Measurements from ENCODE around the gene KLHL5.
"Not testable (repeated sequence)": the region's sequence is repeated elsewhere in the genome, so short reads cannot be mapped to it uniquely, and the experiment has no call there.

KLHL5 gene

DNA sequence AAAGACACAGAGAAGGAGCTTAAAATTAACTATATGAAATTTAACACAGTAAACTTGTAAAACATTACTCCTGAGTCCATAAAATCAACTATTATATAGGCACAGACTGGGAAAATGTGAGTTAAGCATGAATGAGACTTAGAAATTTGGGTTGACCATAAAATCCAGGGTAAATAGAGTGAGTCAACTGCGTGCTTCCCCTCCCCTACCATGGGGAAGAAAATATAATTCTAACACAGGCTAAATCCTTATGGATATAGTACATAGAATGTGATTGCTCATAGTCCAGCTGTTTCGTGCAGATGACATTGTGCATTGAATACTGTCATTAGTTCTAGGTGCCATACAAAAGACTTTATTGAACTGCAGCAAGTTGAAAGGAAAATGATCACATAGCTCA, 42.2 kb downstream of the KLHL5 start:
- peaks cover 54% of the 10 kb centered on the region for H3K36me3 Mint-ChIP-seq
- ATAC-seq: no peak
- no peaks in the 10 kb centered on the region for H3K4me1 Mint-ChIP-seq
- no peak overlapping the region for H3K27ac Mint-ChIP-seq
- no peak overlapping the region for H3K4me3 Mint-ChIP-seq
- H3K27me3 Mint-ChIP-seq: no peaks in the 10 kb centered on the region
- peaks cover 5% of the 10 kb centered on the region for H3K9me3 Mint-ChIP-seq

DNA sequence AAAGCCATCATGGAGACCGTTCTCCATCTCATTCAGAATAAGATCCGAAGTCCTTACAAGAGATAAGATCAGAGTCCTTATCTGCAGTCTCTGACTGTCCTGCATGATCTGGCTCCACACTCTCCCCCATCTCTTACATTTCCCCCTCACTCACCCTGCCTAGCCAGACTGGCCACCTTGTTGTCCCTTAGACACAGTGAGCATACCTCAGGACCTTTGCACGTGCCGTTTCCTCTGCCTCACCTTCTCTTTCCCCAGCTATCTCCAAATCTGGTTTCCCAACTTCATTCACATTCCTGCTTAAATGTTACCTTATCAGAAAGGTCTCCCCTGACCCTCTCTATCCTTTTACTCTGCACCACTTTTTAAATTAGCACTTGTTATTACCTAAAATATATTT, 44.0 kb downstream of the KLHL5 start:
- Mint-ChIP-seq H3K4me1 (no peaks in the 10 kb centered on the region), H3K9me3 (peaks cover 5% of the 10 kb centered on the region), H3K4me3 (no peak overlapping the region), H3K36me3 (peaks cover 40% of the 10 kb centered on the region), H3K27ac (no peak overlapping the region), H3K27me3 (no peaks in the 10 kb centered on the region)
- no peak for ATAC-seq

DNA sequence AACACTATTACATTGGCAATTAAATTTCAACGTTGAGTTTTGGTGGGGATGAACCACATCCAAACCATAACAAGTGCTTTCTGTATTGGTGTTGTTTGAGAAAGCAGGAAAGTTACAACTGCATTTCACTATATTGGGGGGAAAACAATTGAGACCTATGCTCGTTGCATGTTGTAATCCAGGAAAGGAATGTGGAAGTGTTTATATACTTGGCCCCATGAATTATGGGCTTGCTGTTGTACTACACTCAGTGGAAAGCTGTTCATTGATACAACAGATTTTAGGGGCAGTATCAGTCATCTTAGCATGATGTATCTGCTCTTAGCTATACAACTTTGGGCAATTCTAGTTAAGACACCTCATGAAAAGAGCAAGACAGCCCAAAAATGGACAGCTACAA, 52.4 kb downstream of the KLHL5 start:
- no peak for ATAC-seq
- Mint-ChIP-seq H3K4me1 (peaks cover 6% of the 10 kb centered on the region), H3K9me3 (peaks cover 5% of the 10 kb centered on the region), H3K27ac (no peak overlapping the region), H3K27me3 (no peaks in the 10 kb centered on the region), H3K4me3 (no peak overlapping the region), H3K36me3 (peaks cover 61% of the 10 kb centered on the region)

DNA sequence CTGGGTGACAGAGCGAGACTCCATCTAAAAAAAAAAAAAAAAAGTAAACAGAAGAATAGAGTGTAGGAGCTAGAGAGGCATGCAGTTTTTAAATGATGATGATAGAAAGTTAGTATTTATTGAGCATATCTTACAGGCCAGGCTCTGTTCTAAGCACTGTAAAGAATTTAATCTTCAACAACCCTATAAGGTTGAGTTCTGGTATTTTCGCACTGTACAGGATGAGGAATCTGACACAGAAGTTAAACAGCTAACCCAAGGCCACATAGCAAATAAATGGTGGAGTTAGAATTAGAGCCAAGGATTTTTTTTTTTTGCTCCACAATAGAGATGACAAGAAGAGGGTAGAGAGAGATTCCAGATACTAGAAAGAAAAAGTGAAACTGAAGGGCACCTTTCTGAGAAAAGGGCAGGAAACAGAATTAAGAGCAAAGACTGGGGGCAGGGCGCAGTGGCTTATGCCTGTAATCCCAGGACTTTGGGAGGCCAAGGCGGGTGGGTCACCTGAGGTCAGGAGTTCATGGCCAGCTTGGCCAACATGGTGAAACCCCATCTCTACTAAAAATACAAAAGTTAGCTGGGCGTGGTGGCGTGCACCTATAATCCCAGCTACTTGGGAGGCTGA, 56.1 kb downstream of the KLHL5 start:
- no peaks in the 10 kb centered on the region for H3K27me3 Mint-ChIP-seq
- peaks cover 67% of the 10 kb centered on the region for H3K36me3 Mint-ChIP-seq
- H3K4me3 Mint-ChIP-seq: no peak overlapping the region
- H3K9me3 Mint-ChIP-seq: peaks cover 7% of the 10 kb centered on the region
- no peak for ATAC-seq
- H3K27ac Mint-ChIP-seq: peak overlapping the region; percentile 41
- H3K4me1 Mint-ChIP-seq: peaks cover 6% of the 10 kb centered on the region

DNA sequence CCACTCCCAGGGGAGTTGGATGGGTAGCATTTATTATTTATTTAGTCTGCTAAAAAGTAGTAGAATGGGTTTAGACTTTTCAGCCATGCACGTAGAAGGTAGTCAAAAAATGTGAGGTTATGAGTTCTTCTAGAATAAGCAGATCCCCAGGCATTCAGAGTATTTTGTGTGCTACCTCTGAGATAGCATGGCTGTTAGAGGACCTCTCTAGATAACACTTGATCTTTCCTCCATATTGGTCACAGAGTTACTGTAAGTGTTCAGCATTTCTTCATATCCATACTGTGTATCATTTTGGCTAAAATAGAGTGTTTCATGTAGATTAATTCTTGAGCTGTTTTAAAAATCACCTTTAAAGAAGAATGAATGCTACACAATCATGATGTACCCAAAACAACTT, 58.4 kb downstream of the KLHL5 start:
- H3K27ac Mint-ChIP-seq: no peak overlapping the region
- H3K27me3 Mint-ChIP-seq: no peaks in the 10 kb centered on the region
- ATAC-seq: no peak
- H3K4me3 Mint-ChIP-seq: no peak overlapping the region
- H3K9me3 Mint-ChIP-seq: peaks cover 9% of the 10 kb centered on the region
- H3K36me3 Mint-ChIP-seq: peaks cover 59% of the 10 kb centered on the region
- H3K4me1 Mint-ChIP-seq: peaks cover 23% of the 10 kb centered on the region

DNA sequence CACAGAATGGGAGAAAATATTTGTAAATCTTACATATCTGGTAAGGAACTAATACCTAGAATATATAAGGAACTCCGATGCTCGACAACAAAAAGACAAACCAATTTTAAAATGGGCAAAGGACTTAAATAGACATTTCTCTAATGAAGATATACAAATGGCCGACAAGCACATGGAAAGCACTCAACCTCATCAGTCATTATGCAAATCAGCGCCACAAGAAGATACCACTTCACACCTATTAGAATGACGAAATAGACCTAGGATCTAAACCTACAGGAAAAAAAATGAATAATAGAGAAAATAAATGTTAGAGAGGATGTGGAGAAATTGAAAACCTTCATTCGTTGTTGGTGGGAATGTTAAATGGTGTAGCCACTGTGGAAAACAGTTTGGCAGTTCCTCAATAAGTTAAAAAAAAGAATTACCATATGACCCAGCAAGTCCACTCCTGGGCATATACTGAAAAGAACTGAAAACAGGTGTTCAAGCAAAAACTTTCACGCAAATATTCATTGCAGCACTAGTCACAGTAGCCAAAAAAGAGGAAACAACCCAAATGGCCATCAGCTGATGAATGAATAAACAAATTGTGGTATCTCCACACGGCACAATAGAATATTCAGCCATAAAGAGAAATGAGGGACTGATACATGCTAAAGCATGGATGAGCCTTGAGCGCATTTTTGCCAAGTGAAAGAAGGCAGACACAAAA, 63.0 kb downstream of the KLHL5 start:
- peak; percentile 85 for ATAC-seq
- H3K9me3 Mint-ChIP-seq: peaks cover 8% of the 10 kb centered on the region
- H3K4me3 Mint-ChIP-seq: no peak overlapping the region
- no peaks in the 10 kb centered on the region for H3K27me3 Mint-ChIP-seq
- H3K4me1 Mint-ChIP-seq: peaks cover 20% of the 10 kb centered on the region
- peak overlapping the region; percentile 53 for H3K27ac Mint-ChIP-seq
- H3K36me3 Mint-ChIP-seq: peaks cover 39% of the 10 kb centered on the region

DNA sequence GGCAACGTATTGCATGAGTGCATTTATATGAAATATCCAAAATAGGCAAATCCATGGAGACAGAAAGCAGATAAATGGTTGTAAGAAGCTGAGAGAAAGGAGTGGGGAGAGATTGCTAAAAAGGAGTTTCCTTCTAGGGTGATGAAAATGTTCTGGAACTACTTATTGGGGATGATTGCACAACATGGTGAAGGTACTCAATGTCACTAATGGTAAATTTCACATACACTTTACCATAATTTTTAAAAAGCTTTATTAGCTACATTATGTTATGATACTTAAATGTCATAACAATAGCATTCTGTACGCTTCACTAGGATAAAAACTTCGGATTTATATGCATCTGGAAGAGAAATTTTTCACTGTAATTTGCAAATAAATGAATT, 63.6 kb downstream of the KLHL5 start:
- Mint-ChIP-seq H3K27me3 (no peaks in the 10 kb centered on the region), H3K9me3 (peaks cover 8% of the 10 kb centered on the region), H3K36me3 (peaks cover 34% of the 10 kb centered on the region), H3K27ac (peak overlapping the region; percentile 53), H3K4me1 (peaks cover 20% of the 10 kb centered on the region), H3K4me3 (no peak overlapping the region)
- no peak for ATAC-seq

DNA sequence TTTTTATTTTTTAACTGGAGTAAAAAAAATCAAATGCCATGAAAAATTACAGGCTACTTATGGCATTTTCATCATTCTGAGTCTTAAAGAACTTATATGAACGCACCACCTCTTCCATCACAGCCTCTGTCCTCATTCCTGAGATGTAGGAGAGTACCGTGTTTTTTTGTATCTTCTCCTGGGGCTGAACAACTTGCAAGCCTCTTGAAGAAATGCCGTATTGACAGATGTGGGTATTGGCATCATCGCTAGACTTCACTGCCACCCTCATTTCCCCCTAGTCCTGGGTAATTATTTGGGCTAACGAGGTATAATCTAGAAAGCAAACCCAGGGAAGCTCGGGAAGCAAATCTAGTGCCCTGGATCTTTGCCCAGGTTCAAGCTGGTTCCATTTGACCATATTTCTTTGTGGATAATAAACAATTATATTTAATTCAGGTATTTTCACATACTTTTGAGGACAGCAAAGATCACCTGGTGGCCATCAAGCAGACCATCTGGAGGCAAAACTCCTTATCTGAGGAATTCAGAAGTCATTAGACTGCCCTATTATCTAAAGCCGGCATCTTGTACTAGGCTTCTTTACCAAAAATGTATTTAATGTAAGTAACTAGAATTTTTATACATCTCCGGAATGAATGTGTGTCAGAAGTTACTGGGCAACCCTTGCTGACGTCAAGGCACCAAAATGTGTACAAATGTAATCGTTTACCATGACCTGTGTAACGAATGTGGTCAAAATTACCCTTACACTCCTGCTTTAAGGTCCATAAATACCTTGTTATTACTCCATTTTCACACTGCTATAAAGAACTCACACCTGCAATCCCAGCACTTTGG, 64.4 kb downstream of the KLHL5 start:
- Mint-ChIP-seq H3K9me3 (peaks cover 8% of the 10 kb centered on the region), H3K27me3 (no peaks in the 10 kb centered on the region), H3K27ac (peak overlapping the region; percentile 34), H3K36me3 (peaks cover 29% of the 10 kb centered on the region), H3K4me3 (no peak overlapping the region), H3K4me1 (peaks cover 20% of the 10 kb centered on the region)
- ATAC-seq: no peak

DNA sequence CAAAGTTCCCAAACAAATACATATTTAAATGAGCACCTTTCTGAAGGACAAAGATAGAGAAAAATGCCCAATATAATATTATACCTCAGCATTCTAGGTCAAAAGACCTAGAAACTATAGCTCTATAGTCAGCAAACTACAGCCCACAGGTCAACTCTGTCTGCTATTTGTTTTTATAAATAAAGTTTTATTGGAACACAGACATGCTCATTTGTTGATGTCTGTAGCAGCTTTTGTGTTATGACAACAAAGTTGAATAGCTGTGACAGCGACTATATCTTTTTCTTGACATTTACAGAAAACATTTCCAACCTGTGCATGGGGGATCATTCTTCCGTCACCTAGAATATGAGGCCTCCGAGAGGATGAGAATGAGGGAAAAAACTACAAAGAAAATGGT, 71.6 kb downstream of the KLHL5 start:
- Mint-ChIP-seq H3K4me1 (peaks cover 14% of the 10 kb centered on the region), H3K27me3 (no peaks in the 10 kb centered on the region), H3K36me3 (peaks cover 15% of the 10 kb centered on the region), H3K27ac (peak overlapping the region; percentile 17), H3K4me3 (no peak overlapping the region), H3K9me3 (no peaks in the 10 kb centered on the region)
- no peak for ATAC-seq

DNA sequence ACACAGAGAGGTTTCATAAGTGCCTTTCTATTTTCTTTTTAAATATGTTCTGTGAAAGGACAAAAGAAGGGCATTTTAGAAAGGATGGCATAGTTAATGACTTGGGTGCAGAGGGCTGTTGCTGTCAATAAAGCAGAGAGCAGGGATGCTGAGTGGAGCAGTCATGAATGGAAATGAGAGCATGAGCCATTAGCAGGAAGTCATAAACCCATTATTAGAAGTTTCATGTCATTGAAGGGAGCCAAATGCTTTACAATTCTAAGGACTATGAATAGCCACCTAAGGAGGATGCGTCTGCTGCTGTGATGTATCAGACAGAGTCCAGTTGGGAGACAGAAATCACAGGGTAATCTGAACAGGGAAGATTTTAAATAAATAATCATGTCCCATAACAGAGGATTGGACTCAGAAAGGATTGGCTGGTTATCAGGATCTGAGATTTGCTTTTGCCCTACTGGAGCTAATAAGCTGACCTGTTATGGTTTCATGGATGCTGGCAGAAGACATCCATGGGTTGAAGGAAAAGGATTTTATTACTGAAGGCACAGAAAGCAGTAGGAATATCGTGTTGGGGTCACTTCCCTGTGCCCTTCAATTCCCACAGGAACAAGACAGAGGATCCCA, 72.8 kb downstream of the KLHL5 start:
- ATAC-seq: no peak
- Mint-ChIP-seq H3K9me3 (no peaks in the 10 kb centered on the region), H3K27me3 (no peaks in the 10 kb centered on the region), H3K27ac (peak overlapping the region; percentile 46), H3K4me1 (peaks cover 14% of the 10 kb centered on the region), H3K36me3 (peaks cover 13% of the 10 kb centered on the region), H3K4me3 (no peak overlapping the region)

DNA sequence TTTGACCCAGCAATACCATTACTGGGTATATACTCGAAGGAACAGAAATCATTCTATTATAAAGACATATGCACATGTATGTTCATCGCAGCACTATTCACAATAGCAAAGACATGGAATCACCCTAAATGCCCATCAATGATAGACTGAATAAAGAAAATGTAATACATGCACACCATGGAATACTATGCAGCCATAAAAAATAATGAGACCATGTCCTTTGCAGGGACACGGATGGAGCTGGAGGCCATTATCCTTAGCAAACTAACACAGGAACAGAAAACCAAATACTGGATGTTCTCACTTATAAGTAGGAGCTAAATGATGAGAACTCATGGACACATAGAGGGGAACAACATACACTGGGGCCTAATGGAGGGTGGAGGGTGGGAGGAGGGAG, 76.2 kb downstream of the KLHL5 start:
- not testable (repeated sequence) for H3K4me3 Mint-ChIP-seq, H3K27ac Mint-ChIP-seq, H3K27me3 Mint-ChIP-seq, ATAC-seq, H3K9me3 Mint-ChIP-seq
- H3K4me1 Mint-ChIP-seq: peaks cover 14% of the 10 kb centered on the region
- H3K36me3 Mint-ChIP-seq: peaks cover 13% of the 10 kb centered on the region

DNA sequence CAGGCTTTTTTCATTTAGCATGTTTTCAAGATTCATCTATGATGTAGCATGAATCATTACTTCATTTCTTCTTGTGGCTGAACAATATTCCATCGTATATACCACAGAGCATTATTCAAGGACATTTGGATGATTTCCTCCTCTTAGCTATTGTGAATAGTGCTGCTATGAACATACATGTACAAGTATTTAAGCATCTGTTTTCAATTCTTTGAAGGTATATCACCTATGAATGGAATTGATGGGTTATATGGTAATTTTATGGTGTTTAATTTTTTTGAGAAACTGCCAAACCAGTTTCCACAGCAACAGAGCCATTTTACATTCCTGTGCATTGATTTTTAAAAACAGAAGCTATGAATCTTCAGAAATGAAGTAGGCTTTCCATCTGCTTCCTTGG, 84.2 kb downstream of the KLHL5 start:
- no peak for ATAC-seq
- H3K9me3 Mint-ChIP-seq: no peaks in the 10 kb centered on the region
- H3K27me3 Mint-ChIP-seq: no peaks in the 10 kb centered on the region
- no peaks in the 10 kb centered on the region for H3K4me1 Mint-ChIP-seq
- H3K27ac Mint-ChIP-seq: no peak overlapping the region
- peaks cover 5% of the 10 kb centered on the region for H3K36me3 Mint-ChIP-seq
- no peak overlapping the region for H3K4me3 Mint-ChIP-seq

DNA sequence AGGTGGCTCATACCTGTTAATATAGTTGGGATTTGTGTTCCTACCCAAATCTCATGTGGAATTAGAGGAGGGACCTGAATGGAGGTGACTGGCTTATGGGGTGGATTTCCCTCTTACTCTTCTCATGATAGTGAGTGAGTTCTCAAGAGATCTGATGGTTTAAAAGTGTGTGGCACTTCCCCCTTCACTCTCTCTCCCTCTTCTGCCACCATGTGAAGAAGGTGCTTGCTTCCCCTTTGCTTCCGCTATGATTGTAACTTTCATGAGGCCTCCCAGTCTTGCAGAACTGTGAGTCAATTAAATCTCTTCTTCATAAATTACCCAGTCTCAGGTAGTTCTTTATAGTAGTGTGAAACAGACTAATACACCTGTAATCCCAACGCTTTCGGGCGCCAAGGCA, 92.0 kb downstream of the KLHL5 start:
- ATAC-seq: no peak
- no peaks in the 10 kb centered on the region for H3K9me3 Mint-ChIP-seq
- H3K27ac Mint-ChIP-seq: no peak overlapping the region
- H3K36me3 Mint-ChIP-seq: no peaks in the 10 kb centered on the region
- no peaks in the 10 kb centered on the region for H3K4me1 Mint-ChIP-seq
- H3K27me3 Mint-ChIP-seq: no peaks in the 10 kb centered on the region
- H3K4me3 Mint-ChIP-seq: no peak overlapping the region

DNA sequence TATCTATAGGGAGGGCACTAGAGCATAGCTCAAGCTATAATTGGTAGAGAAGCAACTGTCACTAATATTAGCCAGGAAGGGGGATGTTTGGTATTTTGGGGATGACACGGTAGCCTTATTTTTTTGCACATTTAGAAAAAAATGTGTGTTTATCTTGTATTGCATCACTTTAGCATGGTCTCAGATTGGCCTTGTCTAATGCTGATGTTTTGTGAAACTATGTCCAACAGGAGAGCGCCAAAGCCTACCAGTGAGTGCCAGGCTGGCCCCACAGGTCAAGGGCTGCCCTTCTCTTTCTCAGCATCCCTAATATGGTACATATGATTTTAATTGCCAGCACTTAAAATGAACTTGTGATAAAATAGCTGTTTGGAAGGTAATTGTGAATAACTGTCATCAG, 95.5 kb downstream of the KLHL5 start:
- Mint-ChIP-seq H3K4me3 (no peak overlapping the region), H3K27ac (no peak overlapping the region), H3K36me3 (no peaks in the 10 kb centered on the region), H3K27me3 (no peaks in the 10 kb centered on the region), H3K9me3 (no peaks in the 10 kb centered on the region), H3K4me1 (no peaks in the 10 kb centered on the region)
- no peak for ATAC-seq

DNA sequence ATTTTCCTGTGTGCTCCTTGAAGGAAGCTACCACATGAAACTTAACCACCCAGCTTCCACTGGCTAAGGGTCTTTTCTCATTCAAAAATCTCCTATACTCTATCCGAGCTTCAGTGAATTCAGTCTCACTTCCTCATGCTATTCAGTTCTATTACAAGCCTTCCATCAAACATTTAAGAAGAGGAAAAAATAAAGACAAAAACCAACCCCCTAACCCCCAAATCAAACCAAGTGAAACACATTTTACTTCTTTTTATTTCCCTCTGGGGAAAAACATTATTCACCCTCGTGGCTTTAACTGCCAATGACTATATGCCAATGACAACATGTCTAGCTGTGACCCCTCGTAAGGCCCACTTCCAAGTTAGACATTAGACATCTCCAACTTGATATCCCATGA, 104.1 kb downstream of the KLHL5 start:
- H3K4me1 Mint-ChIP-seq: peaks cover 35% of the 10 kb centered on the region
- peak overlapping the region; percentile 92 for H3K27ac Mint-ChIP-seq
- H3K36me3 Mint-ChIP-seq: peaks cover 5% of the 10 kb centered on the region
- peaks cover 5% of the 10 kb centered on the region for H3K9me3 Mint-ChIP-seq
- peak; percentile 90 for ATAC-seq
- no peaks in the 10 kb centered on the region for H3K27me3 Mint-ChIP-seq
- H3K4me3 Mint-ChIP-seq: peak overlapping the region; percentile 5

Data from stimulated activated memory B cell treated with anti-CD40 and anti-IgM and Interleukin-4, amounts not matched to agents 10 μg/mL and 1 μg/mL and 100 μg/mL, for 72 hours (primary cell).